CD4-positive, alpha-beta T cell treated with Interleukin-12 subunit alpha and Interleukin-12 subunit beta, for 1 hour (primary cell): ENCODE data around the gene PNPLA2.

Source experiments
- DNase-seq: peaks from one replicate; pipeline ENCODE4 v3.0.0-alpha.2; 2020

The PNPLA2 gene

DNA sequence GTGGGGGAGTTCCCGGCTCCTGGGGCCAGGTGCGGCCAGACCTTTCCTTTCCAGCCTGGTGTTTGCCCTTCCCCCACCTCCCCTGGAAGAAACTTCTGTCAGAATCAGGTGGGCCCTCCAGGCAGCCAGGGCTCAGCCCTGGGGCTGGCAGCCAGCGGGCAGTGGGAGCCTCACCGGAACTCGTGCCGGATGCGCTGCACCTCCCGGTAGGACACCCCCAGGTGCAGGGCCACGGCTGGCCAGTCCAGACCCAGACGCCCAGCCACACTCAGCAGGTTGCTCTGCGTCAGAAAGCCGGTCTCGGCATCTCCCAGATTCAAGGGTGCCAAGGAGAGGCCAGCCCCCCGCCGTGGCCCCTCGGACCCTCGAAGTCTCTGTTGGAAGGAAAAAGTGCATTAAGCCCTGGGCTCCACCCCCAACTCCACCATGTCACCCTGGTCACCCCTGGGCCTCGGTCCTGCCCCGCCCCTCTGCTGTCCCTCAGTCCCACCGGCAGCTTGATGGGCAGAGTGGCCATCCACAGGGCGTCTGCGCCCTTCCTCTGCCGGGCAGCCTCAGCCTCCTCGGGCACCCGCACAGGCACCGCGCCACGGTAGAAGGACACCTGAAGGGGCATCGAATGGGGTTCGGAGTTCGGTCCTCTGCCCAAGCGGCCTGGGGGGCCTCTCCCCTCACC lies 18.9 kb upstream of the PNPLA2 start:
- DNase-seq, result no peak

DNA sequence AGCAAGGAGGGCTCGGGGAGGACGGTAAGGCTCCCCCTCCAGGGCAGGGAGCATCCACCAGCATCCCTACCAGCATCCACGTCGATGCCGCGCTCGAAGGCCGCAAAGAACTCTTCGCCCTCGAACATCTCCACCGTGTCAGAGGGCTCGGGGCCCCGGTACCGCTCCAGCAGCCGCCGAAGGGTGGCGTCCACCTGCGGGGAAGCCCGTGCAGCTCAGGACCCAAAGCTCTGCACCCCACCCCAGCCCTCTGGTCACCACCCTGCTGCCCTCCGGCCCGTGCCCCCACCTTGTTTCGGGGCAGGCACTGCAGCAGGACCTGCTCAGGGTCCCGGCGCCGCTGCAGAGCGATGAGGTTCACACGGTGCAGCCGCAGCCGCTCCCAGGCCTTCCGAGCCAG lies 18.2 kb upstream of the PNPLA2 start:
- DNase-seq, result no peak

DNA sequence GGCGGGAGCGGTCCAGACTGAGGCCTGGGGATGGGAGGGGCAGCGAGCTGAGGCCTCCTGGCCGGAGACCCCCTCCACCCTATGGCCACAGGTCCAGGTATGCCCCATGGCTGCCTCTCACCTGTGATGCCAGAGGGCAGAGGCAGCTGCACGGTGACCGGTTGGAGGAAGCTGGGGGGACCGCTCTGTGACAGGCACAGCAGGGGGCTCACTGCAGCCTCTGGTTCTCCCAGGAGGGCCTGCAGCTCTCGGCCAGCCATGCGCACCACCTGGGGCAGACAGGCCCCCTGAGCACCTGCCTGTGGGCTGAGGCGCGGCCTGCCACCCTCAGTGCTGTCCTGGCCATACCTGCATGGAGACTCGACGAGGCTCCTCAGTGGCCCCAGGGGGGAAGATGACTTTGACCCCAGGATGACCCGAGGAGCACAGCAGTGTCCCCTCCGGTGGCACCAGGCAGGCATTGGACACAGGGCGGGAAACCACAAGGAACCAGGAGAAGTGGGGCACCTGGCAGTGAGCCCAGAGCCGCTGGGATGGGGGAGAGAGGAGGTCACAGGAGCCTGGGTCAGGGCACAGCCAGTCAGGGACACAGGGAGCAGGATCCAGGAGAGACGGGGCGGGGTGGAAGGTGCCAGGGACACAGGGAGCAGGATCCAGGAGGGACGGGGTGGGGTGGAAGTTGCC lies 17.5 kb upstream of the PNPLA2 start:
- DNase-seq, result no peak

DNA sequence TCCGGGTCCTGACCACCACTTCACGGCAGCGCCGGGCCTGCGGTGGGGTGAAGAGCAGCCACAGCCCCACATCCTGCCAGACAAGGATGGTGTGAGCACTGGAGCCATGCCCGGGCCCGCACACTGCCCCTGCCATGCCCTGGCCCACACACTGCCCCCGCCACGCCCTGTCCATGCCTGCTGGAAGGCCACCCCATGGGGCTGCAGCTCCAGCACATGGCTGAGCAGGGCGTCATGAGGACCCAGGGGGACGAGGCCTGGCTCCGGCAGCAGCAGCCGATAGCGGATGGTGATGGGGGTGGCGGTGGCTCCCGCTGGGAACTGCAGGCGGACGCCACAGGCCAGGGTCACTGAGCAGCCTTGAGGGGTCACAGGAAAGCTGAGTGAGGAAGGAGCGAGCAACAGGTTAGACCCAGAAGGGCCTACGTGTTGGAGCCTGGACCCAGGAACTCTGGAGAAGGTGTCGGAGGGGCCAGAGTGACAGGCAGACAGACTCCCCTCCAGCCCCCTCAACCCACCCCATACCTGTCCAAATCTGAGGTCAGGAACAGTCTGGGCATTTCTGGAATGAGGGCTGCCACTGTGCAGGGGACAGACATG lies 16.6 kb upstream of the PNPLA2 start:
- no peak for DNase-seq

DNA sequence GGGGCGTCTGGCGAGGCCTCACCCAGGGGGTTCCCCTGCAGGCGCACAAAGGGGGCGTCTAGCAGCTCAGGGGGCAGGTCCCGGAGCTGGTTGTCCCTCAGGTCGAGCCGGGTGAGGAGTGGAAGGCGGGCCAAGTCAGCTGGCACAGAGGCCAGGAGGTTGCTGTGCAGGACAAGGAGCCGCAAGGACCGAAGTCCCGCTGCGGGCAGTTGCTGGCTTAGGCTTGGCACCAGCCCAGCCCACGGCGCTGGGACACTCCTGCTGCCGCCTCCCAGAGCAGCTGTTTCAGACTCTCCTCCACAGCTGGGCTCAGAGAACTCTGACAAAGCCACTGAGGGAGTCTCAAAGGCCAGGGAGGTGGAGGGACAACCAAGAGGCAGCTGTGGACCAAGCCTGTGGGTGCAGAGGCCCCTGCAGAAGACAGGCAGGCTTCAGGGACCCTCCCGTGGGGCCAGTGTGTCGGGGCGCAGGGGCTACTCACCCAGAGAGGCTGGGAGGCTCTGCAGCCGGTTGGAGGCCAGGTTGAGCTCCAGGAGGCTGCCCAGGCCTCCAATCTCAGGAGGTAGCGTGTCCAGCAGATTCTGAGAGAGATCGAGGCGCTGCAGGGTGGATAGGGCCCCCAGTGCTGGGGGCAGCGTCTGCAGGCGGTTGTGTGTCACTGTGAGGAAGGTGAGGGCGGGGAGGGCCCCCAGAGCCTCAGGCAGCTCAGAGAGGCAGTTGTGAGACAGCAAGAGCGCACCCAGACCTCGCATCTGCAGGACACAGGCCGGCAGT lies 15.8 kb upstream of the PNPLA2 start:
- DNase-seq, result no peak

DNA sequence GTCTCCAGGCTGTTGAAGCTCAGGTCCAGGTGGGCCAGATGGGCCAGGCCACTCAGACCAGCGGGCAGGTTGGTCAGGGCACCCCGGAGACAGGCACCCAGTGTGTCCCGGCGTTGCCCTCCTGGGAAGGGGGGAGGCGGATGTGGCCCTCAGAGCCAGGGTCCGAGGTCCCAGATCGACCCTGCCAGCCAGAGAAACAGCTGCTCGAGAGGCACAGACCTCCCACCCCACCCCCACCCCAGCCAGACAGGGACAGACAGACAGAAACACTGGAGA lies 15.3 kb upstream of the PNPLA2 start:
- no peak for DNase-seq

DNA sequence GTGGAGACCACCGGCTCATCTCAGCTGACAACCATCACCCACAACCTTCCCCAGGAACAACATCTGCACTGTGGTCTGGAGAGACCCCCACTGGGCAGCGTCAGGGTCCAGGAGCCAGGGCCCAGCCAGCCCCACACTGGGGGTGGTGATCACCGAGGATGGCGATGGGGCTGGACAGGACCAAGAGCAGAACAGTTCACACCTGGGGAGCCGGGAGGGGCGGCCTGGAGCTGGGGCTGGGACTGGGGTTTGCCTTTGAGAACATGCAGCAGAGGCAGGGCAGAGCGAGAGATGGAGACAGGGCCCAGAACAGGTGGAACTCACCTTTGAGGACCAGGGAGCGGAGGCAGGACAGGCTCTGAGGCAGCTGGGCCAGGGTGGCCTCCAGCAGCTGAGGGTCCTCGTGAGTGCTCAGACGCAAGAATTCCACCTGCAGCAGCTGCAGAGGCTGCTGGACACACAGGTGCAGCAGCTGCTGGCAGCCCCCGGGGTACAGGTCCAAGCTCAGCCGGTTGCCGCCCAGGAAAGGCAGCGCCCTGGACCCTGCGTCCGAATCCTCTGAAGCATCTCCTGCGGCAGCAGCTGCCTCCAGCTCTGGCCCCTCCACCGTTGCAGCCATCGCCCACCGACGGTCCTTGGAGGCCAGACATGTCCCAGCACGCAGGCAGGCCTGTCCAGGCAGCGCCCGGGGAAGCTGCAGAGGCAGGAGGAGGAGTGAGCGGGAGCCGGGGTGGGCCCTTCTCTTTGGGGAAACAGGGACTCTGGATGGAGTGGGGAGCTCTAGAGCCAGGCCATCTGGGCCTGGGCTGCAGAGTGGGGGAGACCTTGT lies 14.7 kb upstream of the PNPLA2 start:
- DNase-seq, result no peak

DNA sequence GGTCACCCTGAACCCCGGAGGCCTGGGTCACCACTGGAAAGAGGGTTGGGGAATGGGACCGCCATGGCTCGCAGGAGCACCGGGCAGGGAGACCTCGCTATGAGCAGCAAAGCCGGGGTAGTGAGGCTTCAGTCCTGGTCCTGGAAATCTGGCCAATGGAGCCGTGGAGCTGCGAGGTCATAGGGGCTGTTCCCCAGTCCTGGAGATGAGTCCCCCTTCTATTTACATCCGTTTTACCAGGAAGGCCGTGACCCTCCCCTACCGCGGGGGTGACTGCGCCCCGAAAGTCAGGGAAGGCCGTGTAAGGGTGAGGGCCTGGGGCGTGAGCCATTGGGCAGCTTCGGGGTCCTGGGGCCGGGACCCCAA lies 14.1 kb upstream of the PNPLA2 start:
- no peak for DNase-seq

DNA sequence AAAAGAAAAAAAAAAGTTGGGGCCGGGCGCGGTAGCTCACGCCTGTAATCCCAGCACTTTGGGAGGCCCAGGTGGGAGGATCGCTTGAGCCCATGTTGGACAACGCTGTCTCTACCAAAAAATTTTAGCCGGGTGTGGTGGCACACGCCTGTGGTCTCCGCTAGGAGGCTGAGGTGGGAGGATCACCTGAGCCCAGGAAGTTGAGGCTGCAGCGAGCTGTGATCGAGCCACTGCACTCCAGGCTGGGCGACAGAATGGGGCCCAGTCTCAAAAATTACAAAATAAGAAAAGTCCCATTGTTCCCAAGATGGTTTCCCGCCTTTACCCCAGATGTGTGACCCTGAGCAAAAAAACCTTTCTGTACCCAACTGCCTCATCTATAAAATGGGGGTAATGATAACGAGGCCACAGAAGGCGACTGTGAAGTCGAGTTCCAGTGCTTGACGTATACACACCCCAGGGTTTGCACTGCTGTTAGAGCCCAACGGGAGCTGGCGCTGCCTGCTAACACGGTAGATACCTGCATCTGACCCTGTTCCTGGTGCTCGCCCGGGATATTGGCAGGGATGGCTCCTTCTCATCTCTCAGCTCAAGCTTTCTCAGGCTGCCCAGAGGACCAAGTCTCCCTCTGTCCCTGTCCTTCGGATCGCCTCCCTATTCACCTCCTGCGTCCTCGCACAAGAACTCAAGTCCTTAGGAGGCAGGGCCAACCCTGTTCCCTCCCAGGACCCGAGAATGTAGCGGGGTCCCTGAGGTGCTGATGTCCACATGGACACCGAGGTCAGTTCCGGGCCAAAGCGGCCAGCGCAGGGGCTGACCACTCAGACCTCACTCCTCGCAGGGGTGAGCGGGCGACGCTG lies 10.1 kb upstream of the PNPLA2 start:
- DNase-seq, result peak; percentile 62

DNA sequence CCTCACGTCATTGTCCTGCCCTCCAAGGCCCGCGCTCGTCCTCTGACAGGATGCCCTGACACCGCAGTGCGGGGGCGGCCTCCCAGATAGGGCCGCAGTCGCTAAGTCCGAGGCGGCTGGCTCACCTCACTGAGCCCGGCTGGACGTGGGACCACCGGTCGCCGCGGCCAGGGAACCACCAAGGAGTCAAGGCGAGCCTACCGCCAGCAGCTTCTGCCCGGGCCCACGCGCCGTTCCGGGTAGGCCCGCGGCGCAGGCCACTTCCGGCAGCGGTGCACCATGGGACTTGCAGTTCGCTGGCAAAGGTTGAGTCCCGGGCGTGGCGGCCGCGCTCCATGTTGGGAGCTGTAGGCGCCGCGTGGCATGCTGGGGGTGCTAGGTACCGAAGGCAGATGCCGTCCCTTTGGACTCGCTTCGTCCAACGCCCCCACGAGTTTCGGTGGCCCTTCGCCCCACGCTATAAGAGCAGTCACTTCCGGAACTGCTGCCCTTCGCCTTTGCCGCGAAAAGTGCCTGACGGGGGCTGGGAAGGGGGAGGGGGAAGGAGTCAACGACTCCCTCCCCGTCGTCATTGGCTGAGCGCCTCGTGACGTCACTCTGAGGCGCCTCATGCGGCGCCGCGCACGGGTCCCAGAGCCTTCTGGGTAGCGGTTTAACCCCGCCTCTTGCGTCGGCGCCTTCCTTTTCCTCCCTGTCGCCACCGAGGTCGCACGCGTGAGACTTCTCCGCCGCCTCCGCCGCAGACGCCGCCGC lies 9.3 kb upstream of the PNPLA2 start, which contains the start of gene RPLP2:
RPLP2 (plus strand) TSS at position 681 of the 753 bp plus-strand sequence. CDS start 268 bp downstream, outside the sequence.
- peak; percentile 97 for DNase-seq

DNA sequence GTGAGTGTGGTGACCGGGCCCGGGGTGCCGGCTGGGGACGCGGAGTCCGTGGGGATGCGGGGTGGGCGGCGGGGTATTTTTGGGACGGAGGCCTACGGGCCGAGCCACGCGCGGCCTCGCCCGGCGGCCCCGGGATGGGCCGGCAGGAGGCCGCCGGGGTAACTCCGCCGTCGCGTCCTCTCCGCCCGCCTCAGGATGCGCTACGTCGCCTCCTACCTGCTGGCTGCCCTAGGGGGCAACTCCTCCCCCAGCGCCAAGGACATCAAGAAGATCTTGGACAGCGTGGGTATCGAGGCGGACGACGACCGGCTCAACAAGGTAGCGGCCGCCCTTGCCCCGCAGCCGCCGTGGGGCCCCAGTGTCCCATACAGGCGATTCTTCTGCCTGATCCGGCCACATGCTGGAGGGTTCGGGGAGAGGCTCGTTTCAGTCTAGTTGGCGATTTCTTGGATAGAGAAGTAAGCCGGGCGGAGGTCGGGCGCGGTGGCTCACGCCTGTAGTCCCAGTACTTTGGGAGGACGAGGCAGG lies 8.6 kb upstream of the PNPLA2 start:
- DNase-seq, result no peak

DNA sequence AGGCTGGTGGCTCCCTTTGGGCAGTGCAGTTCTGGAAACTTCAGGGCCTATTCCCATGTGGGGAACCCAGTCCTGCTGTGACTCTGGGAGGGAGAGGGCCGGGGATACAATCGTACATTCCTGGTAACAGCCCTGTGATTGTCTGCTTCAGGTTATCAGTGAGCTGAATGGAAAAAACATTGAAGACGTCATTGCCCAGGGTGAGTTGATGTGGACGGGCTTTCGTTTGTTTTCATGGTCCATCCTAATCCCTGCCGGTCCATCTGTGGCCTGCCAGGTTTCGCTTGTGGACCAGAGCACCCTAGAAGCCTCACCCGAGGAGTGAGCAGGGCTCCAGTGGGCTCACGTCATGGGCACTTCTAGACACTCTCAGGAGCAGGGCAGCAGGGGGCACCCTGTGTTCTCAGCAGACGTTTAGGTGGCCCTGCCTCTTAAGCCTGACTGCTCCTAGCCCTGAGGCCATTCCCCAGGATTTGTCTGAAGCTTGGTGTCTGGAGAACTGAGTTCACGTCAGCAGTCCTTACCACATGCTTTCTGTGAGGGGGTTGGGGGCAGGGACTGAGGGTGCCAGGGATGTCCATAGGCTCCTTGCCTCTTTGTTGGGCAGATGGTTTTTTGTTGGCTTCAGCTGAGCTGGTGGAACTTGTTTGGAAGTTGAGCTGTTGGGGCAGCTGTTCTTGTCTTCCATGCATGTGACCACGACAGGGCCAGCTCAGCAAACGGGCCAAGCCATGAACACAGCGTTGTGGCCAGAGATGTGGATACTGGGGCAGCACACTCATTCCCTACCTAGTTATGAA lies 7.1 kb upstream of the PNPLA2 start:
- DNase-seq, result no peak

DNA sequence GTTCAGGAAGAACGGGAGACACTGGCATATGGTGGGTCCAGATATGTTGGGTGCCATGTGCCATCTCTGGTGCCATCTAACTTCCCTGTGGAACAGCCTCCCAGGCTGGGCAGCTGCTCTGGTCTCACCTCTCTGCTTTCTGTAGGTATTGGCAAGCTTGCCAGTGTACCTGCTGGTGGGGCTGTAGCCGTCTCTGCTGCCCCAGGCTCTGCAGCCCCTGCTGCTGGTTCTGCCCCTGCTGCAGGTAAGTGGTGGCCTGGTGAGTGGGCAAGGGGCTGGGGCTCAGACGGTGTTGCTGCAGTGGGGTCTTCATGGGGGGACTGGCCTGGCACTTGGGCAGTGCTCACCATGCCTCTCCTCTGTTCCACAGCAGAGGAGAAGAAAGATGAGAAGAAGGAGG lies 6.3 kb upstream of the PNPLA2 start:
- no peak for DNase-seq

DNA sequence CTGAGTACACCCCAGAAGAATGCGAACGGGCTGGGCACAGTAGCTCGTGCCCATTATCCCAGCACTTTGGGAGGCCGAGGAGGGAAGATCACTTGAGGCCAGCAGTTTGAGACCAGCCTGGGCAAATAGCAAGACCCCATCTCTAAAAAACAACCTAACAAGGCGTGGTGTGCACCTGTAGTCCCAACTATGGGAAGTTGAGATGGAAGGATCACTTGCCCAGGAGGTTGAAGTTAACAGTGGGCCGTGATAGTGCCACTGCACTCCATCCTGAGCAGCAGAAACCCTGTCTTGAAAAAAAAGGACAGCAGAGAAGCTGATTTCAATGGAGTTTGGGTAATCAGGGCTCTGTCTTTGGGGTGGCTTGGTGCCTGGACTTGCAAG lies 5.7 kb upstream of the PNPLA2 start:
- DNase-seq, result no peak

DNA sequence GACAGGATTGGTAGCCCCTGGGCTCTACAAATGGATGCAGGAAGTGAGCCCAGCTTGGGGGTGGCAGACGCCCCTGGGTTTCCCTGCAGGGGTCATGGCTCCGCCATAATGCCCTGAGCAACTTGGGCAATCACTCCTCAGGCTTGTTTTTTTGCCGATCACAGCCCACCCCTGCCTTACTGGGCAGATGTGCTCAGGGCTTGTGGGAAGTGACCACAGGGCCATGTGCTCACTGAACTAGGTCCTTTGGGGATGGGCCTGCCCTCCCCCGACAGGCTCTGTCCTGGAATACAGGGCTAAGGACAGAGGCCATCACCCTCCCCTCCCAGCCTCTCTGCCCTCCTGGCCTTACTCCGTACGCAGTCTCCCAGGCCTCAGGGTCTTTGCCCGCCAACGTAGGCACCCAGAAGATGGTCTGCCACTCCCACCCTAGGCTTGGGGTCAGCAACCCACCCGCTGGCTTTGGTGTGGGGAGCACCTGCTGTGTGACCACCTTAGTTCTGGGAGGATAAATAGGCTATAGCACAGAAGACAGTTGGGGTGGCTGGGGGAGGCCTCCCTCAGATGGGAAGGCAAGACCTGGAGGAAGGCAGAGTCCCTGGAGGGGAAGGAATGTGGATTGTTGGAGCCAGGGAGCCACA lies 5.1 kb upstream of the PNPLA2 start:
- DNase-seq, result no peak

DNA sequence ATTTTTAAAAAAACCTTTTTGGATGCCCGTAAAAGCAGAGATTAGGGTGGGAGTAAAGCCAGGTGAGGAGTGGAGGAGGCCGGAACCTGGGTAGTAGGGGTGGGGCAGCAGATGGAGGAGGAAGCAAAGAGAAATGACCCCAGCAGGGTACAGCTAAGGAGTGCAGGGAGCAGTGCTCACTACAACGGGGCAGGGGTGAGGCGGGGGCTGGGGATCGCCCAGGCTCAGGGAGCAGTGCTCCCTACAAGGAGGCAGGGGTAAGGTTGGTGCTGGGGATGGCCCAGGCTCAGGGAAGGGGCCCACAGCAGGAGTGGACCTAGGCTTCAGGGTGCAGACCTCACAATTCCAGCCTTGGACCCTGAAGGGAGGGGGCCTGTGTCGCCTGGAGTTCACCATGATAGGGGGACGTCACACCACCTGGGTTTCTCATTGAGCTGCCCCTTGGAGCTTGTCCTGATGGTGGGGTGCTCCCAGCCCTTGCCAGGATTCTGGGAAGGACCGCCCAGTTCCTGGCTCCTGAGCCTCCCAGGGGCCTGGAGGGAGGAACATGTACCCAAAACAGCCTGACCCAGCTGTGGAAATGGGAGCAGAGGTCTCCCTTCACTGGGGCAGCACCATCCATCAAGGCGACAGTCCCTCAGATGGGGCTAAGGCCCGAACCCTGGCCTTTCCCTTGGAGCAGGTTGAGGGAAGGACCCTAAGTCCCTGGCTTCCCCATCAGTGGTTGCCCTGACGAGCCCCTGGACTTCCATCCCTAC lies 2.9 kb upstream of the PNPLA2 start:
- no peak for DNase-seq

DNA sequence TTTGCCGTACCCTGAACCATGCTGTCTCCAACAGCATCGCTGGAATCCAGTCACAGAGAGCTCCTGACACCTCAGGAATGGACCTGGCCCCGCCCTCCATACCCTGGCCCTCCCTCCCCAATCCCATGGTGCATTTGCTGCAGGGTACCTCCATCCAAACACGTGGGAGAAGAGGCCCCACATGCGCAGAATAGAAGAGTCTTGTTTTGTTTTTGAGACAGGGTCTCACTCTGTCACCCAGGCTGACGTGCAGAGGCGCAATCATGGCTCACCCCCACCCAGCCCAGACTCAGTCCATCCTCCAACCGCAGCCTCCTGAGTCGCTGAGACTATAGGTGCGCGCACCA lies 2.3 kb upstream of the PNPLA2 start:
- no peak for DNase-seq

DNA sequence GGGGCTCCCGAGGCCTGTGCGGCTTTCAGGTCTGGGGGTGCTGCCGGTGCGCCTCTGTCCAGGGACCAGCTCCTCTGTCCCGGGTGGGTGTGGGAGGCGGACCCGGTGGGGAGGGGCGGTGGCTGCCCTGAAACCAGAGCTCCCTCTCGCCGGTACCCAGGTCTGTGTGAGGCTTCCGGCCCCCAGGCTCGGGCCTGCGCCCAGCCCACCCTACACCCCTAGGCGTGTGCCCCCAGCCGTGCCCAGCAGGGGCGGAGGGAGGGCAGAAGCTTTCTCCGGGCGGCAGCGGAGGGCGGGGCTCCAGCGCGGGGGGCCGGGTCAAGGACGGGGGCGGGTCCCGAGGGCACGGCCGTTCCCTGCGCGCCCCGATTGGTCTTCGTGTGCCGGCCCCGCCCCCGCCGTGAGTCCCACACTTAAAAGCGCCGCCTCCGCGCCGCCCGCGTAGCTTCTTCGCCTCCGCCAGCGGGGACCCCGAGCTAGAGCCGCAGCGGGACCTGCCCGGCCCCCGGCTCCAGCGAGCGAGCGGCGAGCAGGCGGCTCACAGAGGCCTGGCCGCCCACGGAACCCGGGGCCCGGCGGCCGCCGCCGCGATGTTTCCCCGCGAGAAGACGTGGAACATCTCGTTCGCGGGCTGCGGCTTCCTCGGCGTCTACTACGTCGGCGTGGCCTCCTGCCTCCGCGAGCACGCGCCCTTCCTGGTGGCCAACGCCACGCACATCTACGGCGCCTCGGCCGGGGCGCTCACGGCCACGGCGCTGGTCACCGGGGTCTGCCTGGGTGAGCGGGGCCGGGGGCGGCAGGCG lies 616 bp downstream of the PNPLA2 start:
- DNase-seq, result peak; percentile 93
